Pulmonary artery endothelial cell (primary cell): ENCODE data around the gene GTPBP8. TPM values are rescaled to one million over a fixed set of nuclear protein-coding genes. Genes with fewer than 3 reads are reported as not detected.

ENCODE experiments used
- DNase-seq: peaks from one replicate; pipeline ENCODE4 v3.0.0-alpha.2; 2011; ENCODE audit warnings: low read depth, low spot score
- total RNA-seq: library from RNA; depleted of rRNA; stranded (reverse); fragments of >200 nt; gene quantifications from 2 replicates; pipeline ENCODE4 v1.2.3, GENCODE V29; 2014

Gene GTPBP8
- 42.8 and 49.7 TPM in 2 replicates for total RNA-seq

- peak; percentile 75 for DNase-seq
Observed at GRCh38 chr3:112990672-112991602, at the start of gene GTPBP8. TSS of gene GTPBP8 (plus strand) at chr3:112990984. CDS start at chr3:112991000, 16 bp downstream.

- DNase-seq, result no peak
Observed at GRCh38 chr3:112948346-112948838, 42.4 kb upstream of the GTPBP8 start.

GRCh38 chr3:112956351-112956750, 34.4 kb upstream of the GTPBP8 start:
- DNase-seq, result no peak

- DNase-seq, result no peak
Observed at GRCh38 chr3:112958811-112959560, 31.8 kb upstream of the GTPBP8 start.

GRCh38 chr3:112963683-112964082, 27.1 kb upstream of the GTPBP8 start:
- no peak for DNase-seq

- no peak for DNase-seq
Observed at GRCh38 chr3:112965656-112966055, 25.1 kb upstream of the GTPBP8 start.

GRCh38 chr3:112966633-112967032, 24.2 kb upstream of the GTPBP8 start:
- no peak for DNase-seq

- no peak for DNase-seq
Observed at GRCh38 chr3:112967425-112967824, 23.4 kb upstream of the GTPBP8 start.

- no peak for DNase-seq
Observed at GRCh38 chr3:112967828-112968227, 23.0 kb upstream of the GTPBP8 start.

GRCh38 chr3:112972158-112972557, 18.6 kb upstream of the GTPBP8 start:
- no peak for DNase-seq

- no peak for DNase-seq
Observed at GRCh38 chr3:112973325-112974177, 17.2 kb upstream of the GTPBP8 start.

- DNase-seq, result no peak
Observed at GRCh38 chr3:112974178-112974517, 16.6 kb upstream of the GTPBP8 start.

- no peak for DNase-seq
Observed at GRCh38 chr3:112974894-112975293, 15.9 kb upstream of the GTPBP8 start, which contains the start of gene CD200R1. TSS of gene CD200R1 (minus strand) at chr3:112975103. CDS start at chr3:112974857, 246 bp downstream.

- no peak for DNase-seq
Observed at GRCh38 chr3:112976001-112976400, 14.8 kb upstream of the GTPBP8 start.

GRCh38 chr3:112976953-112977352, 13.8 kb upstream of the GTPBP8 start:
- DNase-seq, result no peak

GRCh38 chr3:112979244-112979832, 11.4 kb upstream of the GTPBP8 start:
- DNase-seq, result no peak

GRCh38 chr3:112980080-112980479, 10.7 kb upstream of the GTPBP8 start:
- DNase-seq, result no peak

- no peak for DNase-seq
Observed at GRCh38 chr3:112982710-112983109, 8.1 kb upstream of the GTPBP8 start.

GRCh38 chr3:112984485-112984884, 6.3 kb upstream of the GTPBP8 start:
- DNase-seq, result no peak

- DNase-seq, result no peak
Observed at GRCh38 chr3:112987710-112988334, 3.0 kb upstream of the GTPBP8 start.
